HEK293T (cell line): ENCODE data around the gene SERGEF.

ENCODE experiments used
- BHLHE40 ChIP-seq: fragments of 450-650 bp; IDR thresholded peaks from 2 replicates; pipeline ENCODE4 v1.6.1; 2016; ENCODE audit warnings: mild to moderate bottlenecking, moderate library complexity, borderline replicate concordance
- CTBP1 ChIP-seq: fragments of 450-650 bp; IDR thresholded peaks from 2 replicates; pipeline ENCODE4 v1.6.1; 2016; ENCODE audit warnings: borderline replicate concordance
- ELF4 ChIP-seq: fragments of 450-650 bp; IDR thresholded peaks from 2 replicates; pipeline ENCODE4 v1.6.1; 2017; ENCODE audit warnings: antibody characterized with exemption
- FOXA1 ChIP-seq: fragments of 450-650 bp; IDR thresholded peaks from 2 replicates; pipeline ENCODE4 v1.6.1; 2016; ENCODE audit warnings: mild to moderate bottlenecking
- FOXK2 ChIP-seq: fragments of 450-650 bp; IDR thresholded peaks from 2 replicates; pipeline ENCODE4 v1.6.1; 2016; ENCODE audit warnings: mild to moderate bottlenecking
- FOXM1 ChIP-seq: fragments of 450-650 bp; IDR thresholded peaks from 2 replicates; pipeline ENCODE4 v1.6.1; 2017; ENCODE audit warnings: mild to moderate bottlenecking, borderline replicate concordance
- PKNOX1 ChIP-seq: fragments of 450-650 bp; IDR thresholded peaks from 2 replicates; pipeline ENCODE4 v1.6.1; 2016
- SP1 ChIP-seq: fragments of 450-650 bp; IDR thresholded peaks from 2 replicates; pipeline ENCODE4 v1.6.1; 2017
- SUZ12 ChIP-seq: fragments of 450-650 bp; IDR thresholded peaks from 2 replicates; pipeline ENCODE4 v1.6.1; 2016; ENCODE audit warnings: mild to moderate bottlenecking
- TARDBP ChIP-seq: fragments of 450-650 bp; IDR thresholded peaks from 2 replicates; pipeline ENCODE4 v1.6.1; 2016
- ZNF384 ChIP-seq: fragments of 450-650 bp; IDR thresholded peaks from 2 replicates; pipeline ENCODE4 v1.6.1; 2016

- no peak for TF ChIP-seq FOXA1
- no peak for TF ChIP-seq SUZ12
- no peak for TF ChIP-seq ELF4
- no peak for TF ChIP-seq SP1
- no peak for TF ChIP-seq CTBP1
- no peak for TF ChIP-seq FOXM1
- TF ChIP-seq TARDBP, result no peak
- no peak for TF ChIP-seq PKNOX1
- TF ChIP-seq BHLHE40, result no peak
- TF ChIP-seq ZNF384, result no peak
- no peak for TF ChIP-seq FOXK2
These were observed 2.7 kb downstream of the SERGEF start for GRCh38 chr11:18010121-18010670.
